ENCODE measurements around the gene MNT. TPM values are rescaled to one million over a fixed set of nuclear protein-coding genes. Genes with fewer than 3 reads are reported as not detected.

The MNT gene
- total and polyA plus RNA-seq, 9 of the 15 experiments (the other 6 are each of a cell fraction or from before 2014, with no cell fraction given), result 0.18 to 23.8 (median 5.3) TPM

DNA sequence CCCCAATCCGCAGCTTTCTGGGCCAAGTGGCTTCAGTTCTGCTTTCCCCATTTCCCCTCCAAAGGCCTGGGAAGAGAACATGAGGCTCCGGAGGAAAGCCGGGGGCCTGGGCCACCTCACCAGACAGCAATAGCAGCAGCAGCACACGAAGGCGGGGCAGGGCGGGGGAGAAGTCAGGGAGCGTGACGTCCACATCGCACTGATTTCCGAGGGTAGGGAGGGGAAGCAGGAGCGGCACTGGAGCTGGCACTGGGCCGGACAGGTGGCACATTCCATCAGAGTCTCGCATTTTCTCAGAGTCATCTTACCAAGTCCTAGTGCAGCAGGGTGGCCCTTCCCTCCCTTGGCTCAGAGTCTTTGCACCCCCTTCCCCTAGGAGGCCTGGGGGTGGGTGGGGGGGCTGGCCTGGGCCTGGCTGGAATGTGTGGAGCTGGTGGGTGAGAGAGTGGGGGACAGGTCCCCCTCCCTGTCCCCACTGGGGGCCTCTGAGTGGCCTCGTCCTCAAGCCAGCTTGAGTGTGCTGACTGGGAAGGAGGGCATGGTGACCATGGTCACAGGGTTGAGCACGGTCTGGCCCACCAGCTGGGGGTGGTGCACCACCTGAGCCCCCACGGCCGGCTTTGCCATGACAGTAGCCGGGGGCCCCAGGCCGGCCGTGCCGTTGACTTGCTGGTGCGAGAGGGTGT is 14.3 kb downstream of the MNT start:
- intact Hi-C loops (cut with micrococcal nuclease) (no loop called here), in situ Hi-C loops (cut with MboI) (no loop called here)
- Histone ChIP-seq H3K36me3 (ENCODE audit: control insufficient read depth, insufficient read depth, low read length) (peaks cover 19% of the 10 kb centered on the region; the same call in 2 of the 3 replicates), H3K9me1 (ENCODE audit: control insufficient read depth, insufficient read depth, low read length) (no peaks in the 10 kb centered on the region), H3K79me2 (ENCODE audit: control insufficient read depth, insufficient read depth, low read length) (peaks cover 15% of the 10 kb centered on the region), H3K4me1 (replicated peaks in 1 of 2; ENCODE audit: control insufficient read depth in 2 of 2, insufficient read depth in 2 of 2, low read length in 2 of 2) (peaks cover 24 to 49% of the 10 kb centered on the region in 2 experiments), H4K20me1 (replicated peaks; ENCODE audit: control insufficient read depth, insufficient read depth, low read length) (no peaks in the 10 kb centered on the region), H3K27me3 (ENCODE audit: control insufficient read depth in 2 of 2, insufficient read depth in 2 of 2, low read length in 2 of 2) (no peaks in the 10 kb centered on the region), H2AFZ (ENCODE audit: low read depth, low read length) (no peak overlapping the region), H3K27ac (ENCODE audit: extremely low read depth, low read depth, low read length) (no peak overlapping the region), H3K9me3 (replicated peaks; ENCODE audit: control insufficient read depth, insufficient read depth, low read depth, low read length) (no peaks in the 10 kb centered on the region), H3K9ac (ENCODE audit: insufficient read depth in 1 of 2, low read depth in 2 of 2, low read length in 2 of 2) (peak overlapping the region in 1 of 2 experiments; percentile 35; a peak in 1 of 4 replicates), H3K4me3 (no peak overlapping the region), H3K4me2 (ENCODE audit: insufficient read depth, low read length) (no peak overlapping the region)
- TF ChIP-seq ZNF431 (CRISPR knock-in tag; IDR thresholded peaks at IDR 0.05) (no peak), TRIM28 (IDR thresholded peaks at IDR 0.05) (no peak), MXI1 (IDR thresholded peaks at IDR 0.05; ENCODE audit: low read depth, low read length) (no peak), POLR2B (IDR thresholded peaks at IDR 0.05; ENCODE audit: low read depth, partially characterized antibody) (no peak), ZNF584 (CRISPR knock-in tag; IDR thresholded peaks at IDR 0.05; ENCODE audit: low read depth) (no peak), RB1 (IDR thresholded peaks at IDR 0.05; ENCODE audit: low read depth) (no peak), TAL1 (IDR thresholded peaks at IDR 0.05) (no peak), SRSF1 (IDR thresholded peaks at IDR 0.05; ENCODE audit: low read depth, low read length) (no peak), NFE2 (IDR thresholded peaks at IDR 0.05; ENCODE audit: low read depth) (no peak), ZNF717 (CRISPR knock-in tag; IDR thresholded peaks at IDR 0.05) (no peak), SMARCA5 (IDR thresholded peaks at IDR 0.05) (no peak)
- TF ChIP-seq, protein P1, sequence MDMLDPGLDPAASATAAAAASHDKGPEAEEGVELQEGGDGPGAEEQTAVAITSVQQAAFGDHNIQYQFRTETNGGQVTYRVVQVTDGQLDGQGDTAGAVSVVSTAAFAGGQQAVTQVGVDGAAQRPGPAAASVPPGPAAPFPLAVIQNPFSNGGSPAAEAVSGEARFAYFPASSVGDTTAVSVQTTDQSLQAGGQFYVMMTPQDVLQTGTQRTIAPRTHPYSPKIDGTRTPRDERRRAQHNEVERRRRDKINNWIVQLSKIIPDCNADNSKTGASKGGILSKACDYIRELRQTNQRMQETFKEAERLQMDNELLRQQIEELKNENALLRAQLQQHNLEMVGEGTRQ (CRISPR knock-in tag; IDR thresholded peaks at IDR 0.05), result no peak
- no TSS peak for BruUV-seq (replicated peaks)
- no peak for ATAC-seq
- DNase-seq (ENCODE audit: extremely low read depth in 1 of 4, low spot score in 3 of 4), result no peak
- POLR2A ChIA-PET, result interaction anchor here (0.5 to 0.6 kb wide), 2 partner anchors 380 to 544 kb away, joined by 3 read pairs; no protein-coding TSS in a partner anchor
- no peak for FAIRE-seq
- WGBS (ENCODE audit: insufficient coverage, low coverage, missing lambda C conversion rate), result 59% methylated on average over 5 of the region's 22 CpGs
- CTCF ChIA-PET (ENCODE audit: low intra/inter-chr PET ratio), result interaction anchor here (1.4 kb wide), 1 partner anchor 29 kb away, joined by 4 read pairs; no protein-coding TSS in a partner anchor

Data from K562 (cell line).